Esophagus squamous epithelium (tissue), 5 donors: ENCODE measurements around the gene C20orf141. TPM values are rescaled to one million over a fixed set of nuclear protein-coding genes. Genes with fewer than 3 reads are reported as not detected.

ENCODE experiments used
- DNase-seq: peaks from one replicate; lab custom pipeline; 2025; lab: John Stamatoyannopoulos, UW
- H3K27ac ChIP-seq, 4 donors: fragments of 200-600 bp; sonication (generic); one replicate each; pipeline ENCODE4 v1.5.1; 2016 to 2019; ENCODE audit warnings: mild to moderate bottlenecking in 1 of 4
- H3K27me3 ChIP-seq, 4 donors: fragments of 200-600 bp; sonication (generic); 1 replicate in 3 of 4; 2 replicates in 1 of 4; pipeline versions ENCODE4 v1.5.1 to v1.6.0; 2017 to 2021; ENCODE audit warnings: antibody characterized with exemption in 1 of 4
- H3K36me3 ChIP-seq, 3 donors: fragments of 200-600 bp; sonication (generic); one replicate each; pipeline ENCODE4 v1.5.1; 2016 to 2019
- H3K4me1 ChIP-seq, 3 donors: fragments of 200-600 bp; sonication (generic); one replicate each; pipeline ENCODE4 v1.5.1; 2017 to 2019
- H3K4me3 ChIP-seq, 4 donors: fragments of 200-600 bp; sonication (generic); 1 replicate in 3 of 4; 2 replicates in 1 of 4; pipeline ENCODE4 v1.5.1; 2016 to 2019; ENCODE audit warnings: mild to moderate bottlenecking in 2 of 4, moderate library complexity in 1 of 4
- H3K9me3 ChIP-seq, 3 donors: fragments of 200-600 bp; sonication (generic); one replicate each; pipeline ENCODE4 v1.5.1; 2016 to 2019
- CTCF ChIP-seq, 6 experiments: fragments of 450-650 bp in 4 of 6; fragments of 200-600 bp in 2 of 6; sonication (generic) in 2 of 6; IDR thresholded peaks; one replicate each; pipeline ENCODE4 v1.5.1; 2016 to 2019; ENCODE audit warnings: antibody characterized with exemption in 6 of 6, mild to moderate bottlenecking in 4 of 6, moderate library complexity in 4 of 6
- POLR2A ChIP-seq, 4 donors: fragments of 450-650 bp; IDR thresholded peaks; one replicate each; pipeline ENCODE4 v1.6.1; 2017; ENCODE audit warnings: antibody characterized with exemption in 4 of 4, mild to moderate bottlenecking in 4 of 4, moderate library complexity in 3 of 4
- WGBS, 2 donors: methylation state at CpG; one replicate each; pipeline ENCODE4 v1.1.5; 2018; 5-methylcytosine and 5-hydroxymethylcytosine counted together
- intact Hi-C: fragments of 100-400 bp; cut with DNase I; formaldehyde crosslinking; loops from one replicate; pipeline ENCODE4 v1.15.0; 2022
- total RNA-seq, 4 donors: library from RNA; depleted of rRNA; stranded (reverse); fragments of >200 nt; gene quantifications; one replicate each; pipeline ENCODE4 v1.1.0, GENCODE V29; 2016
- donor health status: DM: yes; HTN: yes; CAD: no.

C20orf141 gene
- total RNA-seq, 4 donors from 2014 or later: not detected

DNA sequence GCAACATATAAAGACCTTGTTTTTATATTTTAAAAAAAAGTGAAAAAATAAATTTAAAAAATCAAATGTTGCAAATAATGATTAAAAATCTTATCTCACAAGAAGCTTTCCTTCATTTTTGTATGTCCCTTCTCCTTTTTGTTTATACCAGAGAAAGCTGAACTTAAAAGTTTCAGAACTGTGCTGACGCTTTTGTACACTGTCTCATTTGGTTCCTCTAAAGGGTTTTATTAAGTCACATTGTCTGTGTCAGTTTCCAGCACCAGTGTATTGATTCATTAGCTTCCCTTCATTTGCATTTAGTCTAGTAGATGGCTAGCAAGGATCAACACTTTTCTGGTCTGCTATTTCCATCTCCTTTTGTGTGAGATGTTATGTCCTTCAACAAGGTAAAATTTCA lies 19.0 kb downstream of the C20orf141 start:
- TF ChIP-seq POLR2A (IDR thresholded peaks at IDR 0.05) (no peak), CTCF (IDR thresholded peaks at IDR 0.05) (no peak)
- H3K27me3 ChIP-seq: no peaks in the 10 kb centered on the region
- H3K9me3 ChIP-seq: no peaks in the 10 kb centered on the region
- intact Hi-C loops: no loop called here
- WGBS, 2 donors: 81 to 86% methylated on average over 1 of the region's 1 CpG
- H3K4me3 ChIP-seq: no peak overlapping the region
- DNase-seq: no peak
- H3K27ac ChIP-seq: no peak overlapping the region
- peaks cover 0 to 9% (median 6%) of the 10 kb centered on the region in 3 donors for H3K4me1 ChIP-seq
- H3K36me3 ChIP-seq: peaks cover 0 to 36% (median 0%) of the 10 kb centered on the region in 3 donors

GRCh38 chr20:2834401-2835110 lies 19.8 kb downstream of the C20orf141 start:
- H3K4me1 ChIP-seq: peaks cover 0 to 15% (median 10%) of the 10 kb centered on the region in 3 donors
- no peak for DNase-seq
- no peak overlapping the region for H3K4me3 ChIP-seq
- 86 to 96% methylated on average over 12 to 14 of the region's 14 CpGs for WGBS, 2 donors
- TF ChIP-seq CTCF (IDR thresholded peaks at IDR 0.05): no peak
- no peak for TF ChIP-seq POLR2A (IDR thresholded peaks at IDR 0.05)
- no peaks in the 10 kb centered on the region for H3K27me3 ChIP-seq
- intact Hi-C loops: no loop called here
- no peak overlapping the region for H3K27ac ChIP-seq
- no peaks in the 10 kb centered on the region for H3K9me3 ChIP-seq
- peaks cover 0 to 36% (median 0%) of the 10 kb centered on the region in 3 donors for H3K36me3 ChIP-seq

DNA sequence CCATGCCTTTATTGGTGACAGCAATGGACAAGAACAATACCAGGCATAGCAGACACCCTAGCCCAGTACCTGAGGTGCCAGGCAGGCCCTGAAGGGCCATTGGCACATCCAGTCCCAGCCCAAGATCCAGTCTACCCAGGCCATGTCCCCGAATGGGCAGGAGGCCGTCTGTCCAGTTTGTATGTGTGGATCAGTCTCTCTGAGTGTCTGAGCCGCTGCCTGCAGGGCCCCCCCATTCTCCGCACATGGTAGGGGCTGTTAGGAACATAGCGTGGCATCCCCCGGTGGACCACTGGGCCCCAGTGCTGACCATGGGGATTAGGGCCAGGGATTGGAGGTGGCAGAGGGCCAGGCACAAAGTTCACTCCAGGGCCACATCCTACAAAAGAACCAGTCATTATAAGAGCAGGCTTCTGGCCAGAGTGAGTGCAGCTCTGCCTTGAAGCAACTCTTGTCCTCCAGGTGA lies 20.6 kb downstream of the C20orf141 start:
- no peaks in the 10 kb centered on the region for H3K9me3 ChIP-seq
- DNase-seq: no peak
- WGBS, 2 donors: 100% methylated on average over 1 to 2 of the region's 6 CpGs
- no peak overlapping the region for H3K27ac ChIP-seq
- peaks cover 4 to 23% (median 15%) of the 10 kb centered on the region in 3 donors for H3K4me1 ChIP-seq
- H3K36me3 ChIP-seq: peaks cover 0 to 36% (median 0%) of the 10 kb centered on the region in 3 donors
- intact Hi-C loops: no loop called here
- no peaks in the 10 kb centered on the region for H3K27me3 ChIP-seq
- no peak for TF ChIP-seq POLR2A (IDR thresholded peaks at IDR 0.05)
- TF ChIP-seq CTCF (IDR thresholded peaks at IDR 0.05): no peak
- no peak overlapping the region for H3K4me3 ChIP-seq

- Histone ChIP-seq H3K9me3 (no peaks in the 10 kb centered on the region), H3K4me3 (no peak overlapping the region), H3K4me1 (peaks cover 4 to 23% (median 15%) of the 10 kb centered on the region in 3 donors), H3K36me3 (peaks cover 0 to 36% (median 0%) of the 10 kb centered on the region in 3 donors), H3K27me3 (no peaks in the 10 kb centered on the region), H3K27ac (no peak overlapping the region)
- TF ChIP-seq POLR2A (IDR thresholded peaks at IDR 0.05) (no peak), CTCF (IDR thresholded peaks at IDR 0.05) (no peak)
- 82 to 90% methylated on average over 4 to 5 of the region's 5 CpGs for WGBS, 2 donors
- DNase-seq: no peak
- intact Hi-C loops: no loop called here
These were observed 21.2 kb downstream of the C20orf141 start for GRCh38 chr20:2836035-2836434.

DNA sequence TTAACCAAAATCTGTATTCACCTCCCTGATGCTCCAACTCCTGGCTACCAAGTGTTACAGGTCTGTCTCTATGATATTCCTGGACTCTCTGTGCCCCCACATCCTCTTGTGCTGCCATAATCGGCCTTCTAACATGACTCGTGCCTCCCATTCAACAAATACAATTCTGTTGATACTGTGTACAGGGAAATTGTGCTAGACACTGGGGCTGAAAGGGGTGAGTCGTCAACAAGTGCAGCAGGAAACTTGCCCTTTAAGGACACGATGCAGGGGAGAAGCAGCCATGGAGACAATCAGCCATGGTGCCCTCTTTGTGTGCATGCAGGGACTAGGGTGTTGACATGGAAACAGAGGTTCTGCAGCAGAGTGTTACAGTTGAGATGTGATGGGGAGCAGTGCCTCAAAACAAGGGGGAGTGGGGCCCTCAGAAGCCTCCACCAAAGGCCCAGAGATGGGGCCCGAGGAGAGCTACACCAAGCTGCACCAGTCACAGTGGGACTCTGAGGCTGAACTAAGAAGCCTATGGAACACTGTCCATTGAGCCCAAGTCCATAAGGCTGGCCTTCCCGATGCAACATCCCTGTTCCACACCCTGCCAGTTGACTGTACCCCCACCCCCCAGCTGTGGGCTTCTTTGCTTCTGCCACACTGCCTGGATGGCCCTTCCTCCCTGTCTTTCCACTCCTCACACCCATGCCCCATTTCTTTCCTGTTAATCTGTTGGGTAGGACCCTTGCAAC lies 22.6 kb downstream of the C20orf141 start:
- no peak for TF ChIP-seq POLR2A (IDR thresholded peaks at IDR 0.05)
- TF ChIP-seq CTCF (IDR thresholded peaks at IDR 0.05): no peak
- H3K27me3 ChIP-seq: no peaks in the 10 kb centered on the region
- no peaks in the 10 kb centered on the region for H3K9me3 ChIP-seq
- peaks cover 0 to 36% (median 0%) of the 10 kb centered on the region in 3 donors for H3K36me3 ChIP-seq
- no peak overlapping the region for H3K4me3 ChIP-seq
- no peak for DNase-seq
- no peak overlapping the region for H3K27ac ChIP-seq
- intact Hi-C loops: no loop called here
- H3K4me1 ChIP-seq: peaks cover 12 to 29% (median 19%) of the 10 kb centered on the region in 3 donors
- WGBS, 2 donors: 73 to 78% methylated on average over 4 of the region's 6 CpGs
